GM12878 (cell line): ENCODE results near the gene STK32A. TPM values are rescaled to one million over a fixed set of nuclear protein-coding genes. Genes with fewer than 3 reads are reported as not detected.

Source experiments
- ATAC-seq: fragments of 200-7000 bp; cut with Tn5 transposase; 3 replicates; pipeline ENCODE4 v1.9.1; 2020; ENCODE audit warnings: mild to moderate bottlenecking, moderate library complexity
- BruUV-seq: library from RNA; stranded (reverse); fragments of 400-500 nt; replicated peaks from 2 replicates; lab custom pipeline; 2021; lab: Mats Ljungman, UMichigan
- CTCF ChIA-PET: fragments of 300-600 bp; sonication (Branson Sonifier 250); formaldehyde crosslinking; extraction: SDS; loops from one replicate; lab custom pipeline; 2021; ENCODE audit warnings: inconsistent platforms; lab: Yijun Ruan, JAX
- POLR2A ChIA-PET: fragments of 350-600 bp; formaldehyde crosslinking; extraction: SDS; loops from one replicate; lab custom pipeline; 2021; ENCODE audit warnings: inconsistent platforms; lab: Charles Lee
- RAD21 ChIA-PET: fragments of 300-600 bp; sonication (Branson Sonifier 250); formaldehyde crosslinking; loops from one replicate; lab custom pipeline; 2023; ENCODE audit warnings: antibody characterized with exemption; ENCODE audit not compliant: unreplicated experiment; lab: Charles Lee
- SMC1A ChIA-PET: fragments of 300-600 bp; sonication (Branson Sonifier 250); formaldehyde crosslinking; loops from one replicate; lab custom pipeline; 2023; ENCODE audit not compliant: unreplicated experiment, uncharacterized antibody; lab: Charles Lee
- DNase-seq: peaks from one replicate; pipeline ENCODE4 v3.0.0-alpha.2; 2011; ENCODE audit warnings: low read depth, low spot score
- FAIRE-seq: peaks from 3 replicates; lab custom pipeline; 2011; peaks lifted over from hg19 to GRCh38; lab: Jason Lieb, UNC
- H2AFZ ChIP-seq: 2 replicates; pipeline ENCODE4 v1.6.0; 2011; ENCODE audit warnings: low read depth, low read length, control low read depth; ENCODE audit not compliant: control insufficient read depth
- H3K27ac ChIP-seq: 2 replicates; pipeline ENCODE4 v1.5.1; 2011; ENCODE audit warnings: control low read depth; ENCODE audit not compliant: control insufficient read depth, insufficient read depth
- H3K27me3 ChIP-seq, 2 experiments: replicated peaks in 1 of 2; 2 replicates each; pipeline versions ENCODE4 v1.6.0 to v1.6.1; 2011; ENCODE audit warnings: low read length in 1 of 2; ENCODE audit not compliant: control insufficient read depth in 2 of 2, insufficient read depth in 2 of 2
- H3K36me3 ChIP-seq, 2 experiments: 2 replicates each; pipeline ENCODE4 v1.5.1; 2011; ENCODE audit warnings: low read length in 1 of 2; ENCODE audit not compliant: control insufficient read depth in 2 of 2, insufficient read depth in 2 of 2
- H3K4me1 ChIP-seq: 2 replicates; pipeline ENCODE4 v1.6.1; 2011; ENCODE audit warnings: mild to moderate bottlenecking, low read length, moderate library complexity, mixed read lengths; ENCODE audit not compliant: control insufficient read depth, insufficient read depth
- H3K4me2 ChIP-seq: 2 replicates; pipeline ENCODE4 v1.6.0; 2011; ENCODE audit warnings: control low read depth; ENCODE audit not compliant: control insufficient read depth, insufficient read depth
- H3K4me3 ChIP-seq: fragments of 200-600 bp; sonication (generic); 2 replicates; pipeline ENCODE4 v1.5.1; 2016
- H3K79me2 ChIP-seq: 2 replicates; pipeline ENCODE4 v1.6.0; 2011; ENCODE audit warnings: low read length; ENCODE audit not compliant: control insufficient read depth, insufficient read depth
- H3K9ac ChIP-seq: 2 replicates; pipeline ENCODE4 v1.8.0; 2011; ENCODE audit warnings: low read length, control low read depth, mixed read lengths; ENCODE audit not compliant: control insufficient read depth, insufficient read depth
- H3K9me3 ChIP-seq: replicated peaks from 3 replicates; pipeline ENCODE4 v1.5.1; 2011; ENCODE audit warnings: mild to moderate bottlenecking, low read length; ENCODE audit not compliant: control insufficient read depth, insufficient read depth
- H4K20me1 ChIP-seq: 2 replicates; pipeline ENCODE4 v1.6.0; 2011; ENCODE audit not compliant: control insufficient read depth, insufficient read depth
- GABPA ChIP-seq: IDR thresholded peaks from 2 replicates; pipeline ENCODE4 v1.6.1; 2014; ENCODE audit warnings: antibody characterized with exemption, low read depth, mild to moderate bottlenecking, inconsistent platforms
- KLF5 ChIP-seq: fragments of 450-650 bp; IDR thresholded peaks from 2 replicates; pipeline ENCODE4 v1.6.1; 2014; ENCODE audit warnings: mild to moderate bottlenecking; ENCODE audit not compliant: partially characterized antibody
- NR2C1 ChIP-seq: fragments of 450-650 bp; IDR thresholded peaks from 2 replicates; pipeline ENCODE4 v1.6.1; 2017; ENCODE audit warnings: antibody characterized with exemption, mild to moderate bottlenecking, moderate library complexity
- RFX5 ChIP-seq: IDR thresholded peaks from 2 replicates; pipeline ENCODE4 v1.6.1; 2011; ENCODE audit warnings: low read depth, low read length, improper control_type of control experiment
- WGBS: methylation state at CpG from one replicate; pipeline ENCODE4 v1.1.6; 2016; ENCODE audit warnings: low lambda C conversion rate; ENCODE audit not compliant: insufficient replicate concordance, insufficient coverage; ENCODE audit errors: missing lambda C conversion rate; 5-methylcytosine and 5-hydroxymethylcytosine counted together
- in situ Hi-C: fragments of 300-500 bp; cut with MboI; formaldehyde crosslinking; loops from 9 replicates; pipeline ENCODE4 v1.14.3; 2018; ENCODE audit warnings: mixed read lengths
- intact Hi-C: fragments of 100-400 bp; cut with micrococcal nuclease; formaldehyde crosslinking; loops from one replicate; pipeline ENCODE4 v1.14.2; 2022; ENCODE audit not compliant: unreplicated experiment
- polyA plus RNA-seq, 11 experiments: library from polyadenylated mRNA; depleted of rRNA in 4 of 11; unstranded in 6 of 11; stranded (reverse) in 5 of 11; fragments of >200 nt; fragmentation: Nextera tagmentation in 4 of 11; fragmentation: Illumina TruSeq in 1 of 11; extraction: Ambion mirVana in 4 of 11; extraction: Trizol in 1 of 11; gene quantifications; 1 replicate in 1 of 11; 2 replicates in 10 of 11; pipeline versions ENCODE4 v1.2.1 to v1.2.3, GENCODE V29; 2011 to 2016; ENCODE audit warnings: inconsistent platforms in 2 of 11, missing spikeins in 2 of 11, low read depth in 1 of 11
- total RNA-seq, 4 experiments: library from RNA; depleted of rRNA in 3 of 4; stranded (reverse); fragments of >200 nt in 3 of 4; fragmentation: Illumina TruSeq in 1 of 4; extraction: Trizol in 1 of 4; gene quantifications; 2 replicates each; pipeline versions ENCODE4 v1.2.1 to v1.2.3, GENCODE V29; 2013 to 2021
- TF ChIP-seq, protein P1 (sequence below): fragments of 450-650 bp; IDR thresholded peaks from 2 replicates; pipeline ENCODE4 v1.6.1; 2016; ENCODE audit warnings: mild to moderate bottlenecking
- TF ChIP-seq, protein P2 (sequence below): fragments of 450-650 bp; IDR thresholded peaks from 2 replicates; pipeline ENCODE4 v1.6.1; 2014; ENCODE audit warnings: mild to moderate bottlenecking

The STK32A gene
- total and polyA plus RNA-seq, 10 of the 15 experiments (the other 5 are each of a cell fraction or from before 2014, with no cell fraction given), result under 0.01 to 0.10 TPM; not detected in 8

DNA sequence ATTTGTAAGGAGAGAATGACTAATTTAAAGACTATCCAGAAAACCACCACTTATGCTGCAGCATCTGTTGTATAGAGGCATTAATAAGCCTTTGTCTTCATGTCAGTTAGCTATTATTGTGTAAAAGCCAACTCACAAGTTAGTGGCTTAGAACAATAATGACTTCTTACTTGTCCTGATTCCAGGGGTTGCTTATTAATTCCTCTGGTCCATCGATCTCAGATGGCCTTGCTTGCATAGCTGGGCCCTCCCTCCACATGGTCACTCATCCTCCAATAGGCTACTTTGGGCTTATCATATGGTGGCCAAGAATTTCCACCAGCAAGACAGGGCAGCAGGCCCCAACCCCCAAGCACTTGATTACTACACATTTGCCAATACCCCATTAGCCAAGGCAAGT, 44.5 kb upstream of the STK32A start:
- CTCF ChIA-PET, result interaction anchor here (0.7 to 5.4 kb wide), 5 partner anchors 91 to 657 kb away, joined by 3 to 107 read pairs (median 46); no protein-coding TSS in a partner anchor
- H3K36me3 ChIP-seq, result no peaks in the 10 kb centered on the region
- H3K9ac ChIP-seq, result no peak overlapping the region
- no peak overlapping the region for H2AFZ ChIP-seq
- TF ChIP-seq GABPA (no peak), NR2C1 (no peak), KLF5 (no peak)
- TF ChIP-seq, protein P1, sequence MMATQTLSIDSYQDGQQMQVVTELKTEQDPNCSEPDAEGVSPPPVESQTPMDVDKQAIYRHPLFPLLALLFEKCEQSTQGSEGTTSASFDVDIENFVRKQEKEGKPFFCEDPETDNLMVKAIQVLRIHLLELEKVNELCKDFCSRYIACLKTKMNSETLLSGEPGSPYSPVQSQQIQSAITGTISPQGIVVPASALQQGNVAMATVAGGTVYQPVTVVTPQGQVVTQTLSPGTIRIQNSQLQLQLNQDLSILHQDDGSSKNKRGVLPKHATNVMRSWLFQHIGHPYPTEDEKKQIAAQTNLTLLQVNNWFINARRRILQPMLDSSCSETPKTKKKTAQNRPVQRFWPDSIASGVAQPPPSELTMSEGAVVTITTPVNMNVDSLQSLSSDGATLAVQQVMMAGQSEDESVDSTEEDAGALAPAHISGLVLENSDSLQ, result no peak
- TF ChIP-seq, protein P2, sequence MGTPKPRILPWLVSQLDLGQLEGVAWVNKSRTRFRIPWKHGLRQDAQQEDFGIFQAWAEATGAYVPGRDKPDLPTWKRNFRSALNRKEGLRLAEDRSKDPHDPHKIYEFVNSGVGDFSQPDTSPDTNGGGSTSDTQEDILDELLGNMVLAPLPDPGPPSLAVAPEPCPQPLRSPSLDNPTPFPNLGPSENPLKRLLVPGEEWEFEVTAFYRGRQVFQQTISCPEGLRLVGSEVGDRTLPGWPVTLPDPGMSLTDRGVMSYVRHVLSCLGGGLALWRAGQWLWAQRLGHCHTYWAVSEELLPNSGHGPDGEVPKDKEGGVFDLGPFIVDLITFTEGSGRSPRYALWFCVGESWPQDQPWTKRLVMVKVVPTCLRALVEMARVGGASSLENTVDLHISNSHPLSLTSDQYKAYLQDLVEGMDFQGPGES, result no peak
- BruUV-seq, result no TSS peak
- RAD21 ChIA-PET, result no interaction called here
- ATAC-seq (no peak), FAIRE-seq (no peak), DNase-seq (no peak)
- no peak overlapping the region for H3K27ac ChIP-seq
- H3K27me3 ChIP-seq, result no peaks in the 10 kb centered on the region; a peak in 1 of 4 replicates
- 0% methylated on average over 1 of the region's 1 CpG for WGBS
- no peaks in the 10 kb centered on the region for H3K79me2 ChIP-seq
- H4K20me1 ChIP-seq, result no peaks in the 10 kb centered on the region
- no peaks in the 10 kb centered on the region for H3K9me3 ChIP-seq
- POLR2A ChIA-PET, result no interaction called here
- no peak overlapping the region for H3K4me2 ChIP-seq
- SMC1A ChIA-PET, result interaction anchor here (1.5 to 2.7 kb wide), 3 partner anchors 92 to 649 kb away, joined by 5 to 50 read pairs (median 11); no protein-coding TSS in a partner anchor
- H3K4me3 ChIP-seq, result no peak overlapping the region
- in situ Hi-C loops, result no loop called here
- H3K4me1 ChIP-seq, result no peaks in the 10 kb centered on the region
- intact Hi-C loops, result no loop called here

DNA sequence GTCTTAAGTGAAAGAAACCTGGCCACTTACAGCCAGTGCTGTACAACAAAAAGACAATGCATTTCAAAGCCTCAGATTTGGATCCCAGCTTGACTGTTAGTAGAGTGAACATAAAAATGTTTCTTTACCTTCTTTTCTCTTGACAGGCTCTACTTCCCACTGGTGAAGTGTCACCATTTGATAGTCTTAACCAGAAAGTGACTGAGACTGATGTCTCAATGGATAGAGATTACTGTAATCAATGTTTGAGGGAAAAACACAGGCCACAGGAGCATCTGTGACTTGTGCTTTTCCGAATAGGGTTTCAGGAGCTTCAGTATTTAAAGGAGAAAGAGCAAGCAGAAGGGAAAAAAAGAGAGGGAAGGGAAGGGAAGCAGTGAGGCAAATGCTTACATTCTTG, 41.7 kb upstream of the STK32A start:
- ATAC-seq (no peak), FAIRE-seq (no peak), DNase-seq (no peak)
- POLR2A ChIA-PET, result no interaction called here
- H3K9ac ChIP-seq, result no peak overlapping the region
- no peak for TF ChIP-seq RFX5
- no peaks in the 10 kb centered on the region for H3K79me2 ChIP-seq
- H3K27me3 ChIP-seq, result no peaks in the 10 kb centered on the region
- no peak overlapping the region for H3K27ac ChIP-seq
- H3K4me2 ChIP-seq, result no peak overlapping the region
- SMC1A ChIA-PET, result no interaction called here
- H4K20me1 ChIP-seq, result no peaks in the 10 kb centered on the region
- H3K4me3 ChIP-seq, result no peak overlapping the region
- RAD21 ChIA-PET, result no interaction called here
- H2AFZ ChIP-seq, result no peak overlapping the region
- no peaks in the 10 kb centered on the region for H3K9me3 ChIP-seq
- CTCF ChIA-PET, result no interaction called here
- H3K4me1 ChIP-seq, result no peaks in the 10 kb centered on the region
- intact Hi-C loops, result no loop called here
- in situ Hi-C loops, result no loop called here
- no TSS peak for BruUV-seq
- WGBS, result 0% methylated on average over 1 of the region's 1 CpG
- no peaks in the 10 kb centered on the region for H3K36me3 ChIP-seq
